Omental fat pad (tissue), 4 donors: ENCODE results near the gene OR1D5. TPM values are rescaled to one million over a fixed set of nuclear protein-coding genes. Genes with fewer than 3 reads are reported as not detected.
"Not testable (repeated sequence)": the region's sequence is repeated elsewhere in the genome, so short reads cannot be mapped to it uniquely, and the experiment has no call there.

ENCODE experiments used
- ATAC-seq: fragments of 150-250 bp; one replicate; pipeline ENCODE4 v1.9.1; 2016; ENCODE audit warnings: mild to moderate bottlenecking, moderate library complexity; ENCODE audit not compliant: low FRiP score
- DNase-seq: peaks from one replicate; pipeline ENCODE4 v3.0.0-alpha.2; 2019; ENCODE audit warnings: low spot score
- total RNA-seq, 4 donors: library from RNA; depleted of rRNA; stranded (reverse); fragments of >200 nt; gene quantifications; one replicate each; pipeline ENCODE4 v1.1.0, GENCODE V29; 2016
- TF ChIP-seq, protein P1 (sequence below), 3 donors: fragments of 450-650 bp; IDR thresholded peaks; one replicate each; pipeline ENCODE4 v1.5.1; 2016 to 2017; ENCODE audit warnings: antibody characterized with exemption in 3 of 3, mild to moderate bottlenecking in 3 of 3, moderate library complexity in 2 of 3

OR1D5 gene
- not detected for total RNA-seq

GRCh38 chr17:3063507-3063906, at the start of gene OR1D5:
Gene OR1D5 (minus strand): TSS chr17:3063607. CDS start chr17:3063607, 0 bp downstream.
- not testable (repeated sequence) for ATAC-seq, DNase-seq

GRCh38 chr17:3104322-3104721, 40.9 kb upstream of the OR1D5 start, which contains the start of gene OR1D2:
Gene OR1D2 (minus strand): TSS chr17:3104422. CDS start chr17:3092996, 11,426 bp downstream.
- DNase-seq (no peak), ATAC-seq (no peak)
- TF ChIP-seq, protein P1, sequence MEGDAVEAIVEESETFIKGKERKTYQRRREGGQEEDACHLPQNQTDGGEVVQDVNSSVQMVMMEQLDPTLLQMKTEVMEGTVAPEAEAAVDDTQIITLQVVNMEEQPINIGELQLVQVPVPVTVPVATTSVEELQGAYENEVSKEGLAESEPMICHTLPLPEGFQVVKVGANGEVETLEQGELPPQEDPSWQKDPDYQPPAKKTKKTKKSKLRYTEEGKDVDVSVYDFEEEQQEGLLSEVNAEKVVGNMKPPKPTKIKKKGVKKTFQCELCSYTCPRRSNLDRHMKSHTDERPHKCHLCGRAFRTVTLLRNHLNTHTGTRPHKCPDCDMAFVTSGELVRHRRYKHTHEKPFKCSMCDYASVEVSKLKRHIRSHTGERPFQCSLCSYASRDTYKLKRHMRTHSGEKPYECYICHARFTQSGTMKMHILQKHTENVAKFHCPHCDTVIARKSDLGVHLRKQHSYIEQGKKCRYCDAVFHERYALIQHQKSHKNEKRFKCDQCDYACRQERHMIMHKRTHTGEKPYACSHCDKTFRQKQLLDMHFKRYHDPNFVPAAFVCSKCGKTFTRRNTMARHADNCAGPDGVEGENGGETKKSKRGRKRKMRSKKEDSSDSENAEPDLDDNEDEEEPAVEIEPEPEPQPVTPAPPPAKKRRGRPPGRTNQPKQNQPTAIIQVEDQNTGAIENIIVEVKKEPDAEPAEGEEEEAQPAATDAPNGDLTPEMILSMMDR (IDR thresholded peaks at IDR 0.05), result no peak

- not testable (repeated sequence) for DNase-seq, ATAC-seq
Observed at GRCh38 chr17:3073850-3074249, 10.4 kb upstream of the OR1D5 start.

GRCh38 chr17:3065192-3065591, 1.8 kb upstream of the OR1D5 start:
- DNase-seq, ATAC-seq: not testable (repeated sequence)

DNA sequence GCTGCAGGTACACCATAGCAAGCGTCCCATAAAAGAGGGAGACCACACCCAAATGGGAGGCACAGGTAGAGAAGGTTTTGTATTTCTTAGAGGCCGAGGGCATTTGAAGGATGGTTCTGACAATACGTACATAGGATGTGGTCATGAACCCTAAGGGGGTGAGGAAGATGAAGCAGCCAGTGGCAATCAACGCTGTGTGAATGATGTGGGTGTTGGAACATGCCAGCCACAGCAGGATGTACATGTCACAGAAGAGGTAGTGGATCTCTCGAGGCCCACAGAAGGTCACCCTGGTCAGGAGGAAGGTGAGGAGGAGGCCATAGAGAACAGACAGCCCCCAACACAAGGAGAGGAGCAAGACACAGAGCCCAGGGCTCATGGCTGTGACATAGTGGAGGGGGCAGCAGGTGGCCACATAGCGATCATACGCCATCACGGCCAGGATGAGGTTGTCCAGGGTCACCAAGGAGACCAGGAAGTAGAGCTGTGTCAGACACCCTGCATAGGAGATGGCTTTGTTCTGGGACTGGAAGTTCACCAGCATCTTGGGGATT, 506 bp downstream of the OR1D5 start:
- DNase-seq, ATAC-seq: not testable (repeated sequence)

DNA sequence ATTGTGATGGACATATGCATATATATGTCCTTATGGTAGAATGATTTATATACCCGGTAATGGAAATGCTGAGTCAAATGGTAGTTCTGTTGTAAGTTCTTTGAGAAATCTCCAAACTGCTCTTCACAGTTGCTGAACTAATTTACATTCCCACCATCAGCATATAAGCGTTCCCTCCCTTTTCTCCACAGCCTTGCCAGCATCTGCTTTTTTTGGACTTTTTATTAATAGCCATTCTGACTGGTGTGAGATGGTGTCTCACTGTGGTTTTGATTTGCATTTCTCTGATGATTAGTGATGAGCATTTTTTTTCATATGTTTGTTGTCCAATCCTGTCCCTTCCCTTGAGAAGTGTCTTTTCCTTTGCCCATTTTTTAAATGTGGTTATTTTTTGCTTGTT, 8.5 kb downstream of the OR1D5 start:
- ATAC-seq, DNase-seq: not testable (repeated sequence)

- ATAC-seq, result no peak
- no peak for DNase-seq
- TF ChIP-seq, protein P1 (IDR thresholded peaks at IDR 0.05), result no peak
Observed at GRCh38 chr17:3049705-3050295, 13.6 kb downstream of the OR1D5 start.

DNA sequence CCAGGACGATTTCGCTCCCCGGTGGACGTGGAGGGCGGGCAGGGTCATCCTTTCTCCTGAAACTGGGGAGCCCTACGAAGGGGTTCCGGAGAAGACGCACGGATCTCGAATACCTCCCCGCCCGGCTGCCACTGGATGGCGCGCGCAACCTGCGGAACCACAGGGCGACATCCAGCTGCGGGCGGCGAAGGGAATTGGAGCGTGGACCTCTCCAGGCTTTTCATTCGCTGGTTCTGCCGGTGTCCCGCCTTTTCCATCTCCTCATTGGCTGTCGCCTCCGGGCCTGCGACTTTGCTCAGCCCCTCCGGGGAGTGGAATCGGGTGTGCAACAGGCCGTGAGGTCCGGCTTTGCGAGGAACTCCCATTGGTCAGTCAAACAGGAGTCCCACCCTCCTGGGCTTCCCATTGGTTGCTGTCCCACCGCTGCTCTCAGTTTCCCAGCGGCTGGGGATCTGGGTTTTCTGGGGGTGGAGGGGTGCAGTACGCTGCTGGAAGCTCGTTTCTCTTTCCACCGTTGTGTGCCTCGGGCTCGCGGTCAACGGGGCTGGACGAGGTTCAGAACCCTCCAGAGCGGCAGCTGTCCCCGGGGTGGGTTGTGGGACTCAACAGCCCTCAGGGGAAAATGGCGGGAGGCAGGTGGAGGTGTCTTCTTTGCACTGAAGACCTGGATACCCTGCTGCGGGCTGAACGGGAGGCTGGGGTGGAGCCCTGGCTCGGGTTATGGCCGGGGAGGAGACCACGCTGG, 14.5 kb downstream of the OR1D5 start:
- peak; percentile 80 for DNase-seq
- TF ChIP-seq, protein P1 (IDR thresholded peaks at IDR 0.05), result peak in 1 of 3 donors; percentile 50
- ATAC-seq, result peak; percentile 100

GRCh38 chr17:3046753-3047152, 16.7 kb downstream of the OR1D5 start:
- ATAC-seq (no peak), DNase-seq (no peak)
- TF ChIP-seq, protein P1 (IDR thresholded peaks at IDR 0.05), result no peak
